SU-DHL-6 (cell line): Measurements from ENCODE around the gene MATN1.
"Not testable (repeated sequence)": the region's sequence is repeated elsewhere in the genome, so short reads cannot be mapped to it uniquely, and the experiment has no call there.

Experiments
- H2AFZ ChIP-seq: fragments of 200-600 bp; sonication (generic); 2 replicates; pipeline ENCODE4 v1.6.1; 2014; ENCODE audit warnings: low read depth, mild to moderate bottlenecking, moderate library complexity, mixed read lengths, antibody characterized with exemption, low read length; ENCODE audit not compliant: severe bottlenecking
- H3F3A ChIP-seq: fragments of 200-600 bp; shearing (Covaris generic); 2 replicates; pipeline ENCODE4 v1.6.0; 2016; ENCODE audit warnings: antibody characterized with exemption, mild to moderate bottlenecking; ENCODE audit not compliant: insufficient read depth
- H3K27ac ChIP-seq: fragments of 200-600 bp; sonication (generic); 2 replicates; pipeline ENCODE4 v1.5.1; 2016; ENCODE audit warnings: low read depth, mild to moderate bottlenecking, low read length, moderate library complexity, mixed read lengths
- H3K27me3 ChIP-seq: fragments of 200-600 bp; sonication (generic), shearing (Covaris generic); 2 replicates; pipeline ENCODE4 v1.6.0; 2014; ENCODE audit warnings: mild to moderate bottlenecking, low read length
- H3K36me3 ChIP-seq: fragments of 200-600 bp; sonication (generic); 2 replicates; pipeline ENCODE4 v1.6.1; 2014; ENCODE audit warnings: mild to moderate bottlenecking, low read length, mixed read lengths
- H3K4me2 ChIP-seq: fragments of 300-600, 200-600 bp; shearing (Covaris generic), sonication (generic); 2 replicates; pipeline ENCODE4 v1.6.0; 2014; ENCODE audit warnings: low read length, low read depth, mild to moderate bottlenecking; ENCODE audit not compliant: poor library complexity, severe bottlenecking
- H3K4me3 ChIP-seq: fragments of 200-600 bp; sonication (generic); 2 replicates; pipeline ENCODE4 v1.5.1; 2014; ENCODE audit warnings: antibody characterized with exemption, low read length, mild to moderate bottlenecking, mixed read lengths; ENCODE audit not compliant: insufficient read depth, poor library complexity, severe bottlenecking
- H3K79me2 ChIP-seq: fragments of 200-600 bp; sonication (generic); 2 replicates; pipeline ENCODE4 v1.6.1; 2014; ENCODE audit warnings: mild to moderate bottlenecking, low read length, moderate library complexity; ENCODE audit not compliant: insufficient read depth
- H3K9ac ChIP-seq: fragments of 200-600 bp; sonication (generic); 2 replicates; pipeline ENCODE4 v1.7.0; 2014; ENCODE audit warnings: mild to moderate bottlenecking, low read length
- H3K9me2 ChIP-seq: fragments of 200-600 bp; sonication (generic); replicated peaks from 2 replicates; pipeline ENCODE4 v1.6.1; 2014; ENCODE audit warnings: low read length; ENCODE audit not compliant: insufficient read depth
- H3K9me3 ChIP-seq: fragments of 200-600 bp; sonication (generic); 2 replicates; pipeline ENCODE4 v1.6.1; 2014; ENCODE audit warnings: low read length, mixed read lengths; ENCODE audit not compliant: insufficient read depth
- H4K20me1 ChIP-seq: fragments of 200-600 bp; sonication (generic); 2 replicates; pipeline ENCODE4 v1.6.1; 2014; ENCODE audit warnings: low read depth, mild to moderate bottlenecking, antibody characterized with exemption, low read length, moderate library complexity, mixed read lengths
- CTCF ChIP-seq: fragments of 200-600 bp; sonication (generic); IDR thresholded peaks from one replicate; pipeline ENCODE4 v1.5.1; 2017; ENCODE audit warnings: antibody characterized with exemption, mild to moderate bottlenecking, low read length, moderate library complexity; ENCODE audit not compliant: insufficient read depth, poor library complexity, severe bottlenecking
- EZH2phosphoT487 ChIP-seq: fragments of 200-600 bp; sonication (generic), shearing (Covaris generic); conservative IDR thresholded peaks from 2 replicates; pipeline ENCODE4 v1.6.1; 2018; ENCODE audit warnings: mild to moderate bottlenecking, antibody characterized with exemption, low read length, moderate library complexity, mixed read lengths

Gene MATN1

GRCh38 chr1:30768830-30769718 lies 45.7 kb upstream of the MATN1 start:
- Histone ChIP-seq H3K79me2 (no peaks in the 10 kb centered on the region), H3K27ac (no peak overlapping the region), H4K20me1 (no peaks in the 10 kb centered on the region), H3K9ac (no peak overlapping the region), H3F3A (peaks cover 18% of the 10 kb centered on the region; the same call in 1 of the 2 replicates), H3K9me3 (no peaks in the 10 kb centered on the region), H2AFZ (no peak overlapping the region), H3K4me2 (no peak overlapping the region), H3K27me3 (no peaks in the 10 kb centered on the region), H3K4me3 (no peak overlapping the region), H3K9me2 (no peaks in the 10 kb centered on the region), H3K36me3 (no peaks in the 10 kb centered on the region)
- TF ChIP-seq CTCF (no peak), EZH2phosphoT487 (no peak)

- Histone ChIP-seq H3K9me3 (no peaks in the 10 kb centered on the region), H3K27me3 (no peaks in the 10 kb centered on the region)
These were observed 44.9 kb upstream of the MATN1 start for GRCh38 chr1:30768159-30768829.

GRCh38 chr1:30766948-30767347 lies 43.6 kb upstream of the MATN1 start:
- not testable (repeated sequence) for H3K9me2 ChIP-seq, H2AFZ ChIP-seq, H3K9ac ChIP-seq, H4K20me1 ChIP-seq, H3K79me2 ChIP-seq, H3K4me3 ChIP-seq, H3K9me3 ChIP-seq, H3K27ac ChIP-seq, H3K36me3 ChIP-seq, H3K27me3 ChIP-seq, H3K4me2 ChIP-seq
- H3F3A ChIP-seq, result peaks cover 31% of the 10 kb centered on the region

More at GRCh38 chr1:30768159-30768829, 44.9 kb upstream of the MATN1 start:
- TF ChIP-seq EZH2phosphoT487, result no peak
- TF ChIP-seq CTCF, result no peak
- Histone ChIP-seq H4K20me1 (no peaks in the 10 kb centered on the region), H3K4me3 (no peak overlapping the region), H3K79me2 (no peaks in the 10 kb centered on the region), H3F3A (peaks cover 20% of the 10 kb centered on the region), H3K27ac (no peak overlapping the region), H3K9me2 (no peaks in the 10 kb centered on the region), H3K4me2 (no peak overlapping the region), H2AFZ (no peak overlapping the region), H3K9ac (no peak overlapping the region), H3K36me3 (no peaks in the 10 kb centered on the region)
